NCI-H2029 treated with DMSO at 0.1 percent for 48 hours (cell line): Measurements from ENCODE around the gene MRPL23.

Source experiments
- DNase-seq: peaks from one replicate; lab custom pipeline; 2025; lab: John Stamatoyannopoulos, UW

Gene MRPL23

GRCh38 chr11:1953489-1954266 is 6.5 kb downstream of the MRPL23 start:
- DNase-seq, result no peak

GRCh38 chr11:1958367-1958766 is 11.2 kb downstream of the MRPL23 start:
- DNase-seq, result no peak

GRCh38 chr11:1959786-1960185 is 12.7 kb downstream of the MRPL23 start:
- DNase-seq, result no peak

GRCh38 chr11:1963864-1964263 is 16.7 kb downstream of the MRPL23 start:
- no peak for DNase-seq

- no peak for DNase-seq
Observed at GRCh38 chr11:1964348-1964747, 17.2 kb downstream of the MRPL23 start.

- DNase-seq, result no peak
Observed at GRCh38 chr11:1964955-1965354, 17.8 kb downstream of the MRPL23 start.

- DNase-seq, result no peak
Observed at GRCh38 chr11:1966531-1966930, 19.4 kb downstream of the MRPL23 start.

GRCh38 chr11:1967641-1968225 is 20.6 kb downstream of the MRPL23 start:
- no peak for DNase-seq

- DNase-seq, result no peak
Observed at GRCh38 chr11:1968454-1969002, 21.4 kb downstream of the MRPL23 start.

- DNase-seq, result no peak
Observed at GRCh38 chr11:1969035-1969434, 21.9 kb downstream of the MRPL23 start.

- no peak for DNase-seq
Observed at GRCh38 chr11:1969776-1970175, 22.6 kb downstream of the MRPL23 start.

GRCh38 chr11:1970956-1971355 is 23.8 kb downstream of the MRPL23 start:
- DNase-seq, result no peak

- no peak for DNase-seq
Observed at GRCh38 chr11:1975185-1975584, 28.1 kb downstream of the MRPL23 start.

- DNase-seq, result no peak
Observed at GRCh38 chr11:1978720-1979473, 31.8 kb downstream of the MRPL23 start.

- DNase-seq, result no peak
Observed at GRCh38 chr11:1979607-1980006, 32.5 kb downstream of the MRPL23 start.

GRCh38 chr11:1982873-1983600 is 35.9 kb downstream of the MRPL23 start:
- DNase-seq, result no peak

- no peak for DNase-seq
Observed at GRCh38 chr11:1983601-1983961, 36.4 kb downstream of the MRPL23 start.

- DNase-seq, result no peak
Observed at GRCh38 chr11:1987024-1987423, 39.9 kb downstream of the MRPL23 start.

GRCh38 chr11:1988174-1988573 is 41.0 kb downstream of the MRPL23 start:
- DNase-seq, result no peak

GRCh38 chr11:1988667-1989317 is 41.7 kb downstream of the MRPL23 start:
- DNase-seq, result no peak

- no peak for DNase-seq
Observed at GRCh38 chr11:1989953-1990352, 42.8 kb downstream of the MRPL23 start.
